ENCODE results near the gene SLC12A7.

Gene SLC12A7

GRCh38 chr5:1050423-1051365 is 61.2 kb downstream of the SLC12A7 start:
- DNase-seq (ENCODE audit: low read depth in 2 of 2): no peak

DNA sequence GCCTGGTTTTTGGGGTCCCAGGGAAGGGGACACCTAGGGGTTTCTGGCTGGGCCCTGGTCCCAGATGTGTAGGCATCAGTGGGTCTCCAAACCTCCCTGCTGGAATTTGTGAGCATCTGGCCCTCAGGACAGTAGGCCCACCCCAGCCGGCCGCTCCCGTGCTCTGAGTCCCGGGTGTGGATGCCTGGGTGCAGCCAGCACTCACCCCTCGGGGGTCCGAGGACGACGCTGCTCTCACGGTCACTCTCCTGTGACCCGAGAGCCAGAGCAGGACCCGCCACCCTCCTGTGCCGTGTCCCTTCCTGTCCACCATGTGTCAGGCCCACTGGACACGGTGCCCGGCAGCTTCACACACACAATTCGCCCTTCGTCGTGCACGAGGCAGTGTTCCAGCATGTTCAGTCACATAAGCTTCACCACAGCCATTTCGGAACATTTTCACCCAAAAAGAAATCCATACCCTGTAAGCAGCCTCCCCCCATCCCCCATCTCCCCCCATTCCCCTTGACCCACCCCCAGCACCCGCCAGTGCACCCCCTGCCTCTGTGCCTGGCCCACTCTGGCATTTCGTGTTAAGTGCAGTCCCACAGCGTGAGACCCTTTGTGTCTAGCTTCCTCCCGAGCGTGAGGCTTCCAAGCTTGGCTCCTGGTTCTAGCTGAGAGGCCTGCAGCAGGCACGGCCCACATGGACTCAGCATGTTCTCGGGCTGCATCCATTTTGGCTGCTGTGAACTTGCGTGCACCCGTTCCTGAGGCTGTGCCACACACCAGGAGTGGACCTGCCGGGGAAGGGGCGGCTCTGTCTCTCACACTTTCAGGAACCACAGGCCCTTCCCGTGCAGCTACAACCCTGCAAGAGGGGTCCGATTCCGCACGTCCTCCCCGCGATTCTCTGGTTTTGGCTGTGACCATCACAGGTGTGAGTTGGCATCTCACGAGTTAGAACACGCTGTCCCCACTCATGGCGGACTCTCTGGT is 62.7 kb downstream of the SLC12A7 start:
- no peak for DNase-seq (ENCODE audit: low read depth in 2 of 2)

- no peak for DNase-seq (ENCODE audit: low read depth in 2 of 2)
Observed at GRCh38 chr5:1048162-1048721, 63.6 kb downstream of the SLC12A7 start.

GRCh38 chr5:1047332-1047965 is 64.4 kb downstream of the SLC12A7 start:
- no peak for DNase-seq (ENCODE audit: low read depth in 2 of 2)

GRCh38 chr5:1045960-1046560 is 65.8 kb downstream of the SLC12A7 start:
- no peak for DNase-seq (ENCODE audit: low read depth in 2 of 2)

- DNase-seq (ENCODE audit: low read depth in 2 of 2): no peak
Observed at GRCh38 chr5:1044117-1044516, 67.7 kb downstream of the SLC12A7 start.

- no peak for DNase-seq (ENCODE audit: low read depth in 2 of 2)
Observed at GRCh38 chr5:1043327-1043726, 68.5 kb downstream of the SLC12A7 start.

DNA sequence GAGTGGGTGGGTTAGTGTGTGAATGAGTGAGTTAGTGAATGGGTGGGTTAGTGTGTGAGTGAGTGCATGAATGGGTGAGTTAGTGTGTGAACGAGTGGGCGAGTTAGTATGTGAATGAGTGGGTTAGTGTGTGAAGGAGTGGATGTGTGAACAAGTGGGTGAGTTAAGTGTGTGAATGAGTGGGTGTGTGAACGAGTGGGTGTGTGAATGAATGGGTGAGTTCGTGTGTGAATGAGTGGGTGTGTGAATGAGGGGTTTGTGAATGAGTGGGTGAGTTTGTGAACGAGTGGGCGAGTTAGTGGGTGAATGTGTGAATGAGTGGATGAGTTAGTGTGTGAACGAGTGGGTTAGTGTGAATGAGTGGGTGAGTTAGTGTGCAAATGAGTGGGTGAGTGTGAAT is 69.2 kb downstream of the SLC12A7 start:
- DNase-seq (ENCODE audit: low read depth in 2 of 2): no peak

DNA sequence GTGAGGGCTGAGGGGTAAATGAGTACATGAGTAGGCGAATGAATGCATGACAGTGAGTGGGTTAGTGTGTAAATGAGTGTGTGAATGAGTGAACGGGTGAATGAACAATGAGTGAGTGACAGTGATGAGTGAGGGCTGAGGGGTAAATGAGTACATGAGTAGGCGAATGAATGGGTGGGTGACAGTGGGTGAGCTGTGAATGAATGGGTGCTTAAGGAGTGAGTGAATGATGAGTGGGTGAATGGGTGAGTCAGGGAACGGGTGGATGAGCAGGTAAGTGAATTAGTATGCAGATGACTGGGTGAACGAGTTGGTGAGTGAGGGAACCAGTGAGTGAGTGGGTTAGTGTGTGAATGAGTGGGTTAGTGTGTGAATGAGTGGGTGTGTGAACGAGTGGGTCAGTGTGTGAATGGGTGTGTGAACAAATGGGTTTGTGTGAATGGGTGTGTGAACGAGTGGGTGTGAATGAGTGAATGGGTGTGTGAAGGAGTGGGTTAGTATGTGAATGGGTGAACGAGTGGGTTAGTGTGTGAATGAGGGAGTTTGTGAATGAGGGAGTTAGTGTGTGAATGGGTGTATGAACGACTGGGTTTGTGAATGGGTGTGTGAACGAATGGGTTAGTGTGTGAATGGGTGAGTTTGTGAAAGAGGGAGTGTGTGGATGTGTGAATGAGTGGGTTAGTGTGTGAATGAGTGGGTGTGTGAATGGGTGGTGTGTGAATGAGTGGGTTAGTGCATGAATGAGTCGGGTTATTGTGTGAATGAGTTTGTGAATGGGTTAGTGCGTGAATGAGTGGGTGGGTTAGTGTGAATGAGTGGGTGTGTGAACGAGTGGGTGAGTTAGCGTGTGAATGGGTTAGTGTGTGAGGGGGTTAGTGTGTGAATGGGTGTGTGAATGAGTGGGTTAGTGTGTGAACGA is 70.4 kb downstream of the SLC12A7 start:
- no peak for DNase-seq (ENCODE audit: low read depth in 2 of 2)

- no peak for DNase-seq (ENCODE audit: low read depth in 2 of 2)
Observed at GRCh38 chr5:1040571-1040970, 71.3 kb downstream of the SLC12A7 start.

- DNase-seq (ENCODE audit: low read depth in 2 of 2): no peak
Observed at GRCh38 chr5:1039706-1040260, 72.1 kb downstream of the SLC12A7 start.

DNA sequence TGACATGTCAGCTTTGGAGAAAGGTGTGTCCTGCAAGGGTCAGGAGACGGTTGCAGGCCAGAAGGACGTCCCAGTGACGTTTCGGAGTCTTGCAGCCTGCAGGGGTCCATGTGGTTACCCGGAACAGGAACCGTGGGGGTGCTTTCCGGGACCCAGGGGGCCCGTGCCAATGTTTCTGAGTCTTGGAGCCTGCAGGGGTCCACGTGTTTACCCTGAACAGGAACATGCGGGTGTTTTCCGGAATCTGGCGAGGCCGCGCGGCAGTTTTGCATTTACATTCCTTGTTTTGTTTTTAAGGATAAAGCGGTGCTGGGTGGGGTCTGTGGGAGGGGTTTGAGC is 72.7 kb downstream of the SLC12A7 start:
- DNase-seq (ENCODE audit: low read depth in 2 of 2): no peak

- no peak for DNase-seq (ENCODE audit: low read depth in 2 of 2)
Observed at GRCh38 chr5:1038417-1039209, 73.2 kb downstream of the SLC12A7 start.

- DNase-seq (ENCODE audit: low read depth in 2 of 2): no peak
Observed at GRCh38 chr5:1037671-1038416, 74.0 kb downstream of the SLC12A7 start.

GRCh38 chr5:1037123-1037670 is 74.7 kb downstream of the SLC12A7 start:
- no peak for DNase-seq (ENCODE audit: low read depth in 2 of 2)

- DNase-seq (ENCODE audit: low read depth in 2 of 2): no peak
Observed at GRCh38 chr5:1036504-1037122, 75.2 kb downstream of the SLC12A7 start.
